Left ventricle myocardium inferior (tissue), 1 donor: ENCODE data around the gene ACOX2. TPM values are rescaled to one million over a fixed set of nuclear protein-coding genes. Genes with fewer than 3 reads are reported as not detected.

Source experiments
- DNase-seq: peaks from one replicate; pipeline ENCODE4 v3.0.0-alpha.2; 2020
- H3K27ac ChIP-seq: fragments of 200-600 bp; replicated peaks from 2 replicates; pipeline ENCODE4 v1.8.0; 2021
- H3K27me3 ChIP-seq: fragments of 200-600 bp; 2 replicates; pipeline ENCODE4 v1.8.0; 2021; ENCODE audit warnings: low read depth
- H3K36me3 ChIP-seq: fragments of 200-600 bp; 2 replicates; pipeline ENCODE4 v1.8.0; 2021
- H3K4me1 ChIP-seq: fragments of 200-600 bp; 2 replicates; pipeline ENCODE4 v1.8.0; 2021
- H3K4me3 ChIP-seq: fragments of 200-600 bp; 2 replicates; pipeline ENCODE4 v1.8.0; 2021; ENCODE audit warnings: mild to moderate bottlenecking, moderate library complexity
- H3K9me3 ChIP-seq: fragments of 200-600 bp; replicated peaks from 2 replicates; pipeline ENCODE4 v1.8.0; 2021
- CTCF ChIP-seq: fragments of 200-600 bp; IDR thresholded peaks from 2 replicates; pipeline ENCODE4 v1.8.0; 2021; ENCODE audit warnings: antibody characterized with exemption, mild to moderate bottlenecking, borderline replicate concordance
- intact Hi-C: fragments of 100-400 bp; cut with micrococcal nuclease; formaldehyde crosslinking; loops from one replicate; pipeline ENCODE4 v1.11.0; 2022
- total RNA-seq: library from RNA; stranded (reverse); fragmentation: NEBNext Ultra II Directional; extraction: Animal tissue kit (Norgen Biotek cat#: 25700); gene quantifications from one replicate; pipeline ENCODE4 v1.2.1, GENCODE V29; 2021
- donor health status: DM: no; HTN: yes; CAD: no; lungs with severe emphysema.

Gene ACOX2
- total RNA-seq, 1 donor from 2014 or later, result 37.2 TPM

DNA sequence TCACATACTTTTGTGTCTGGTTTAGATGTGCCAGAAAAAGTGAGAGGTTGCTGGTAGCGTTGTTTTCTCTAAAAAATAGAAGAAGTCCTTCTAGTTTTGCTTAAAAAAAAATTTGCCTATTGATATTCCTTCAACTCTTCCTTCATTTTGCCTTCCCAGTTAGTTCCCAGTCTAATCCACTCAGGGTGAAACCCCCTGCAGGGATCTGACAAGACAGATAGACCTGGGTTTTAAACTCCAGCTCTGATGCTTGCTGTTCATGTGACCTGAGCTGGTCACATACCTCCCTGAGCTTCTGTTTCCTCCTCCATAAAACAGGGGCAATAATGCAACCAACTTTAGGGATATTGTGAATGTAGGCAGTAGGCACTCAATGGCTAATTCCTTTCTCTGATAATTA is 63.7 kb downstream of the ACOX2 start:
- H3K4me1 ChIP-seq, result peaks cover 19% of the 10 kb centered on the region
- no peaks in the 10 kb centered on the region for H3K27me3 ChIP-seq

DNA sequence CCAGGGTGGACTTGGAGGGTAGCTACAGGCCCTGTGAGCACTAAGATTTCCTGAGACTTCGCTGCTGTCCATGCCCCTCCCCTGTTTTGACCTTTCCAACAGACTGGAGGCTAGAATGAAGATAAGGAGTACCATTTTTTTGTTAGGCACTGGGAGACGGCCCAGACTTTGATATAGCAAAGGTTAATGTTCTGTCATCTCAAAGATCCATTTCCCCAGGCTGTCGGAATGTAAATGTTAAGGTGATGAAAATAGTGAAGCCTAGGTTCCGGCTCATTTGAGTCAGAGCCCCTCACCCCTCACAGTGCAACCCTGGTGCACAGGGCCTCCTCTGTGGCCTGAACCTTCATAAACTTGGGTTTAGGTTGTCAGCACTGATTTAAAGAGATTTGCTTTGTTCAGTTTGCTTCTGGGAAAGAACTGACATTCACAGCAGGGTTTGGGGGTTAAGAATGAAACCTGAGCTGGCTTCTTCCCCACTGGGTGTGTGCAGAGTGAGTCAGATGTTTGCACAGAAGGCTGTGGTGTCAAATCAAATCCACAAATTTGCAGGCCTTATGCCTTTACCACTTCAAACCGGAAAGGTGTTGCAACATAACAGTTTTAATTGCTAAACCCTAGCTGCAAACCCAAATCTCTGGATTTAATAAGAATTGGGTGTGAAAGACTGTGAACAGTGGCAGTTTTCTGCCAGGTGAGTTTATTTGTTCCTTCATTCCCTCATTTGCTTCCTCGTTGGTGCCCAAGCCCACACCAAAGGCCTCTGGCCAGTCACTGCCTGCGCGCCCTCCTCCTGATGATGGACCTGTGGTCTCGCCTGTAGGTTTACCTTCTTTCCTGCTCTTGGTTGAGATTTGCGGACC is 65.7 kb downstream of the ACOX2 start:
- Histone ChIP-seq H3K36me3 (no peaks in the 10 kb centered on the region), H3K4me3 (no peak overlapping the region), H3K9me3 (no peaks in the 10 kb centered on the region), H3K4me1 (peaks cover 19% of the 10 kb centered on the region), H3K27ac (peak overlapping the region; percentile 48), H3K27me3 (no peaks in the 10 kb centered on the region)
- no peak for TF ChIP-seq CTCF
- intact Hi-C loops, result no loop called here
- no peak for DNase-seq

More for the DNA sequence above, 63.7 kb downstream of the ACOX2 start:
- no peak for DNase-seq
- no peak overlapping the region for H3K27ac ChIP-seq
- no peaks in the 10 kb centered on the region for H3K9me3 ChIP-seq
- H3K36me3 ChIP-seq, result no peaks in the 10 kb centered on the region
- H3K4me3 ChIP-seq, result no peak overlapping the region
- TF ChIP-seq CTCF, result no peak
- intact Hi-C loops, result no loop called here

DNA sequence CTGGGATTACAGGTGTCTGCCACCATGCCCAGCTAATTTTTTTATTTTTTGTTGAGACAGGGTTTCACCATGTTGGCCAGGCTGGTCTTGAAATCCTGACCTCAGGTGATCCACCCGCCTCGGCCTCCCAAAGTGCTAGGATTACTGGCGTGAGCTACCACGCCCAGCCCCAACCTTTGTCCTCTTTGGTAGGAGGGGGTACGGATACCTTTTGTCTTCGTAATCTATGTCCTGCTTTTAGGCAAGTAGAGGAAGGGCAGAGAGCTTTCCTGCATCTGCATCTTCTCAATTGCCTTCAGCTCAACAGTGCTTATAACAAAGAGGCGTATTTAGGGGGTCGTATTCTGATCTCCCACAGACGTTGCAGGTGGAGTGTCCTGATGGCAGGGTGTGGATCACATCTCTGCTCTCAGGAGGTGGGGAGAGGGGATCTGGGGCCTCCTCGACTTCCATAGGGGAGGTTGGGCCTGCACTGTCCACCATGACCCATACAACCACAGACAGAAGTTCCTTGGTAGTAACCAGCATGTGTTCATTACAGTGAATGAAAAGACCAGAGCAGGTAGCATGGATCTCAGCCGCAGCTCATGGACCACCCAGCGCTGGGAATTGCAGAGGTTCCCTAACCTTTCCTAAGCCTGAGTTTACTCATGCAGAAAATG is 66.5 kb downstream of the ACOX2 start:
- peaks cover 19% of the 10 kb centered on the region for H3K4me1 ChIP-seq
- H3K27me3 ChIP-seq, result no peaks in the 10 kb centered on the region
- no peaks in the 10 kb centered on the region for H3K36me3 ChIP-seq
- H3K9me3 ChIP-seq, result no peaks in the 10 kb centered on the region
- H3K4me3 ChIP-seq, result no peak overlapping the region
- intact Hi-C loops, result no loop called here
- peak overlapping the region; percentile 48 for H3K27ac ChIP-seq
- no peak for DNase-seq
- TF ChIP-seq CTCF, result no peak

- TF ChIP-seq CTCF, result no peak
- peaks cover 14% of the 10 kb centered on the region for H3K4me1 ChIP-seq
- no peak for DNase-seq
- no peak overlapping the region for H3K27ac ChIP-seq
- H3K4me3 ChIP-seq, result no peak overlapping the region
- intact Hi-C loops, result no loop called here
- no peaks in the 10 kb centered on the region for H3K27me3 ChIP-seq
- H3K36me3 ChIP-seq, result no peaks in the 10 kb centered on the region
- H3K9me3 ChIP-seq, result no peaks in the 10 kb centered on the region
These were observed 67.9 kb downstream of the ACOX2 start for GRCh38 chr3:58469096-58469495.

DNA sequence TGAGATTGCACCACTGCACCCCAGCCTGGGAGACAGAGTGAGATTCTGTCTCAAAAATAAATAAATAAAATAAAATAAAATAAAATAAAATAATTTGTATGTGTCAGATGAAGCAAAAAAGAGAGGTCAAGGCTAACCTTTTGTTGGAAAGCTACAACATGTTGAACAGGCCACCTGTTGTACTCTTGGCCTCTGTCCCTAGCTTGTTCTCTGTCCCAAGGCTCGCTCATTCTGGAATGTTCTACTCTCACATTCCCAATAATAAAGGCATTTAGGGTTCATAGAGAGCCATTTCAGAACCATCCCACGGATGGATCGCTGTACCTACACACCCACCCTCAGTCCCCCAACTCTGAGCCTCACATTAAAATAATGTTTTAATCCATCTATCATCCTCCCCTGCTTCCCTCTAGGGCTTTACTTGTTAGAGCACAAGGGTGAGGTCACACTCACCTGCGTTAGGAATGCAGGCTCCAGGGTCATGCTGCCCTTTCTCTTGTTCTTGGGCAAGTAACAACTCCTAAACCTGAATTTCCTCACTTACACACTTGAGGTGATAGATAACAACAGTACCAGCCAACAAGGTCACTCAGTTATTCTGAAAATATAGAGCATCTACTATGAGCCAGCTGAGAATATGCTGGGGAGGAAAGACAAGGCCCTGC is 70.0 kb downstream of the ACOX2 start:
- no peaks in the 10 kb centered on the region for H3K36me3 ChIP-seq
- no peak overlapping the region for H3K4me3 ChIP-seq
- TF ChIP-seq CTCF, result no peak
- no peak overlapping the region for H3K27ac ChIP-seq
- intact Hi-C loops, result no loop called here
- no peak for DNase-seq
- H3K27me3 ChIP-seq, result no peaks in the 10 kb centered on the region
- no peaks in the 10 kb centered on the region for H3K9me3 ChIP-seq
- H3K4me1 ChIP-seq, result peaks cover 27% of the 10 kb centered on the region
